Peyer's patch (tissue), 4 donors: ENCODE measurements around the gene IGFBP6. TPM values are rescaled to one million over a fixed set of nuclear protein-coding genes. Genes with fewer than 3 reads are reported as not detected.

ENCODE experiments used
- DNase-seq, 3 donors: peaks; one replicate each; pipeline ENCODE4 v3.0.0-alpha.2; 2017 to 2019
- H3K27ac ChIP-seq, 4 donors: fragments of 200-600 bp; sonication (generic); one replicate each; pipeline ENCODE4 v1.5.1; 2016 to 2019
- H3K27me3 ChIP-seq, 2 donors: fragments of 200-600 bp; sonication (generic); one replicate each; pipeline ENCODE4 v1.5.1; 2019
- H3K36me3 ChIP-seq, 3 donors: fragments of 200-600 bp; sonication (generic); one replicate each; pipeline ENCODE4 v1.5.1; 2016 to 2019
- H3K4me1 ChIP-seq, 4 donors: fragments of 200-600 bp; sonication (generic); one replicate each; pipeline ENCODE4 v1.5.1; 2016 to 2019
- H3K4me3 ChIP-seq, 4 donors: fragments of 200-600 bp; sonication (generic); 1 replicate in 3 of 4; 2 replicates in 1 of 4; pipeline ENCODE4 v1.5.1; 2016 to 2019; ENCODE audit warnings: mild to moderate bottlenecking in 1 of 4
- H3K9me3 ChIP-seq, 4 donors: fragments of 200-600 bp; sonication (generic); one replicate each; pipeline ENCODE4 v1.5.1; 2016 to 2019; ENCODE audit warnings: mild to moderate bottlenecking in 1 of 4
- POLR2A ChIP-seq, 2 donors: fragments of 450-650 bp; IDR thresholded peaks; one replicate each; pipeline ENCODE4 v1.5.1; 2017; ENCODE audit warnings: antibody characterized with exemption in 2 of 2, mild to moderate bottlenecking in 2 of 2, moderate library complexity in 2 of 2
- total RNA-seq, 4 donors: library from RNA; depleted of rRNA; stranded (reverse); fragments of >200 nt; gene quantifications; one replicate each; pipeline ENCODE4 v1.1.0, GENCODE V29; 2016
- TF ChIP-seq, protein P1 (sequence below), 6 experiments: fragments of 450-650 bp in 4 of 6; fragments of 200-600 bp in 2 of 6; sonication (generic) in 1 of 6; IDR thresholded peaks; one replicate each; pipeline ENCODE4 v1.5.1; 2017 to 2019; ENCODE audit warnings: antibody characterized with exemption in 6 of 6, mild to moderate bottlenecking in 3 of 6, moderate library complexity in 1 of 6

The IGFBP6 gene
- total RNA-seq, 4 donors from 2014 or later = 68.5 to 191 (median 128) TPM

DNA sequence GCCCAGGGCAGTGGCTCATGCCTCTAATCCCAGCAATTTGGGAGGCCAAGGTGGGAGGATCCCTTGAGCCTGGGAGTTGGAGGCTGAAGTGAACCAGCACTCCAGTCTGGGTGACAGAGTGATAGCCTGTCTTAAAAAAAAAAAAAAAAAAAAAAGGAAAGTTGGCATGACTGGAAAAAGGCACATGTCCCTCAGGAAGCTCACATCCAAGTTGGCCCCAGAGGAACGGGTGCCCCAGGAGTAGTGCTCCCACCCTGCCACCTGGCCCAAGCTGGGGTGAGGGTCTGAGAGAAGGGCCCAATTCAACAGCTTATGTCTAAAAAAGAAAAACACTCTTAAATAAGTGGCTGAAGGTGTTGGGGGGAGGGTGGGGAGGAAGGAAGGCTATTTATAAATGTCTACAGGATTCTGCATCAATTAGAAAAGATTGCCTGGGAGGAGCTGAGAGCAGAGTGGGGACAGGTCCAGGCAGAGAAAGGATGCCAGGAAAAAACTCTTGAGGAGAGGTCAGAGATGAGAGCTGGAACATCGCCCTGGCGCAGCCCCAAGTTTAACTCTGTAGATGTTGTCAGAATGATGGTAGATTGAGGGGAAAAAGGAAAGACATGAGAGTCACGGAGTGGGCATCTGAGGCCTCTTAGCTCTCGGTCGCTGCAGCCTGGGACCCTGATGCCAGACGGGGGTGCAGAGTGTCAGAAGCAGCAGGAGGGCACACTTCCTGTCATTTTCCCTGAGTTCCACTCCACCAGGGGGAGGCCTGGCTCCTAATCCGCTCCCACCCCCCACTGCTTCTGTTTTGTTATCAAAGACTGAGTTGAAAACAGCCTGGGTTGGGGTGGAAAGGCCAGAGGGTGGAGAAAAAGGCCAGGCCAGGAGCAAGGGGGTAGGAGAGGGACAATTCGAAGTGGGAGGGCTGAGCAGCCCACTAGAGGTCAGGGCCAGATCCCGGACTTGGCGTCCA is 25.6 kb upstream of the IGFBP6 start:
- Histone ChIP-seq H3K27me3 (no peaks in the 10 kb centered on the region), H3K9me3 (no peaks in the 10 kb centered on the region), H3K27ac (peak overlapping the region; percentile 60 to 79 (median 66)), H3K4me1 (peaks cover 0 to 43% (median 7%) of the 10 kb centered on the region in 4 donors), H3K36me3 (peaks cover 0 to 53% (median 0%) of the 10 kb centered on the region in 3 donors), H3K4me3 (no peak overlapping the region)
- DNase-seq = peak in 2 of 3 donors; percentile 52 to 74
- no peak for TF ChIP-seq POLR2A (IDR thresholded peaks at IDR 0.05)
- TF ChIP-seq, protein P1, sequence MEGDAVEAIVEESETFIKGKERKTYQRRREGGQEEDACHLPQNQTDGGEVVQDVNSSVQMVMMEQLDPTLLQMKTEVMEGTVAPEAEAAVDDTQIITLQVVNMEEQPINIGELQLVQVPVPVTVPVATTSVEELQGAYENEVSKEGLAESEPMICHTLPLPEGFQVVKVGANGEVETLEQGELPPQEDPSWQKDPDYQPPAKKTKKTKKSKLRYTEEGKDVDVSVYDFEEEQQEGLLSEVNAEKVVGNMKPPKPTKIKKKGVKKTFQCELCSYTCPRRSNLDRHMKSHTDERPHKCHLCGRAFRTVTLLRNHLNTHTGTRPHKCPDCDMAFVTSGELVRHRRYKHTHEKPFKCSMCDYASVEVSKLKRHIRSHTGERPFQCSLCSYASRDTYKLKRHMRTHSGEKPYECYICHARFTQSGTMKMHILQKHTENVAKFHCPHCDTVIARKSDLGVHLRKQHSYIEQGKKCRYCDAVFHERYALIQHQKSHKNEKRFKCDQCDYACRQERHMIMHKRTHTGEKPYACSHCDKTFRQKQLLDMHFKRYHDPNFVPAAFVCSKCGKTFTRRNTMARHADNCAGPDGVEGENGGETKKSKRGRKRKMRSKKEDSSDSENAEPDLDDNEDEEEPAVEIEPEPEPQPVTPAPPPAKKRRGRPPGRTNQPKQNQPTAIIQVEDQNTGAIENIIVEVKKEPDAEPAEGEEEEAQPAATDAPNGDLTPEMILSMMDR (IDR thresholded peaks at IDR 0.05) = no peak

DNA sequence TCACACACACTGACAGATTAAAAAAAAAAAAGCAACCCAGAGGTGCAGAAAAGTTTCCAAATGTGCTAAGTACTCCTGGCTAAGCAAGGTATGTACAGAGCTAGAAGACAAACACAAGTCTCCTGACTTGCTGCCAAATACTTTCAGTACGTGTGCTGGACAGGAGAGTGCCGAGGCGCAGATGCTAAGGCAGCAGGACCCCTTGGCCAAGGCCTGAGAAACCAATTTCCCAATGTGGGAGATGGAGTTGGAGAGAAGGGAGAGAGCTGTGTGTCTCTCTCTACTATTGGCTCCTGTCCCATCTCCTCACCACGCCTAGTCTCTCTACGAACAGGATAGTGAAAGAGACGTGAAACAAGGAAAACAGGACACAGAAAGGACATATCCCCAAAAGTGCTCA is 23.6 kb upstream of the IGFBP6 start:
- peak in 2 of 3 donors; percentile 9 to 42 for DNase-seq
- Histone ChIP-seq H3K4me1 (peaks cover 0 to 51% (median 7%) of the 10 kb centered on the region in 4 donors), H3K27ac (peak overlapping the region in 2 of 4 donors; percentile 45 to 52), H3K9me3 (no peaks in the 10 kb centered on the region), H3K36me3 (peaks cover 0 to 45% (median 0%) of the 10 kb centered on the region in 3 donors), H3K27me3 (no peaks in the 10 kb centered on the region), H3K4me3 (no peak overlapping the region)
- TF ChIP-seq POLR2A (IDR thresholded peaks at IDR 0.05) = no peak

DNA sequence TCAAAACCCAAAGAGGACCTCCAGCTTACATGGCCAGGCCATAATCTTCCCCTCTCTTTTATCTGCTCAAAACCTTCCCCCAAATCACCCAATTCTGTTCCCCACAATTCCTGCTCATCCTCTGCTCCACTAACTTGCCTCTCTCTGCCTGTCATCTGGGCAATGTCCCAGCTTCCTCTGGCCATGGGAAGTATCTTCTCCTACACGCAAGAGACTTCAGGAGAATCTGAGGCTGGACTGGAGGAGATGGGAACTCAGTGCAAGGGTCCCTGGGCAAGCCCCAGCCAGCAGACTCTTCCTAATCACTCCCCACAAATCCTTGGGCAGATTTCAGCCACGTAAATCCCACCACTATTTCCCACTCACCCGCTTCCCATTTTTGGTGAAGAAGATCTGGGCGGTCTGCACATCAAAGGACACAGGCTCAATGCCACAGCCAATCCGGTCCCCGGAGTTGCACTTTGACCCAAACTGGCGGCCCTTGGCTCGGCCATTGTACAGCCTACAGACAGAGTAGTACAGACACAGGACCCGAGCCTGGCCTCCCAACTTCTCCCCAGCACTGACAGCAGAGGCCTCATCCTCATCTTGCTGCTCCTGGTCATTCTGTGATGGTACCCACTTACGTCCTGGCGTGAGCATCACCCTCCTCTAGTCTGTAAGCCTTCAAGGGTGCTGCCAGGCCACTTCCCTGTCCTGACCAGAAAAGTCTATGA is 23.0 kb upstream of the IGFBP6 start:
- peaks cover 0 to 45% (median 7%) of the 10 kb centered on the region in 4 donors for H3K4me1 ChIP-seq

DNA sequence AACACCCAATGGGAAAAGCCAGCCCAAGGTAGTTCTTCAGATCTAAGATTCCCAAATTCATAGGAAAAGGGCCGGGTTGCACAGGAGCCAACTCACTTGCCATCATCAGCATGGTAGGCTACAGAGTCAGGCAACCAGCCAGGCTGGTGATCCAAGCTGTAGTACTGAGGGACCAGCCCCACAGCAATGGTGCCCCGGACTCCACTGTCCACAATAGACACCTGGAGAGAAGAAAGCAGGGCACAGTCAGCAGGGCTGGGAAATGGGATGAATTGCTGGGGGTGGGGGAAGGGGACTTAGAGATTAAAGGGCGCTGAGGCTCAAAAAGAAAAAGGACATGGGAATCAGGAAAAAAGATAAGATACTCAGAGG is 22.5 kb upstream of the IGFBP6 start:
- TF ChIP-seq, protein P1 (IDR thresholded peaks at IDR 0.05) = no peak
- no peak for TF ChIP-seq POLR2A (IDR thresholded peaks at IDR 0.05)
- H3K9me3 ChIP-seq = no peaks in the 10 kb centered on the region
- no peaks in the 10 kb centered on the region for H3K27me3 ChIP-seq
- DNase-seq = peak in 1 of 3 donors; percentile 15
- H3K4me3 ChIP-seq = no peak overlapping the region
- H3K27ac ChIP-seq = peak overlapping the region in 1 of 4 donors; percentile 45
- peaks cover 0 to 39% (median 0%) of the 10 kb centered on the region in 3 donors for H3K36me3 ChIP-seq
- peaks cover 0 to 47% (median 7%) of the 10 kb centered on the region in 4 donors for H3K4me1 ChIP-seq

More for the DNA sequence above, 23.0 kb upstream of the IGFBP6 start:
- no peaks in the 10 kb centered on the region for H3K9me3 ChIP-seq
- peaks cover 0 to 40% (median 0%) of the 10 kb centered on the region in 3 donors for H3K36me3 ChIP-seq
- peak in 2 of 3 donors; percentile 34 to 36 for DNase-seq
- H3K27ac ChIP-seq = peak overlapping the region in 2 of 4 donors; percentile 45 to 52
- H3K4me3 ChIP-seq = no peak overlapping the region
- TF ChIP-seq, protein P1 (IDR thresholded peaks at IDR 0.05) = no peak
- TF ChIP-seq POLR2A (IDR thresholded peaks at IDR 0.05) = no peak
- no peaks in the 10 kb centered on the region for H3K27me3 ChIP-seq

DNA sequence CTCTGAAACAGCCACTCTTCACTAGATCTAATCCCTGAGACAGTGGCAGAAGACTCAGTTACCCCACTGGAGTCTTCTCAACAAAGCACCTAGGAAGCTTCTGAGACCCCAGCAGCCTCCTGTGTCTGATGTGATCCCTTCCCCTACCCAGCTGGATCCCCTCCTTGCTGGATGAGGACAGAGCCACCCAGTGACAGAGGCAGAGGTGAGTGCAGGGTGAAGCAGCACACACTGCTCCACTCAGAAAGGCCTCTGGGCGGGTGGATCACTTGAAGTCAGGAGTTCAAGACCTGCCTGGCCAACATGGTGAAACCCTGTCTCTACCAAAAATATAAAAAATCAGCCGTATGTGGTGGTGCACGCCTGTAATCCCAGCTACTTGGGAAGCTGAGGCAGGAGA is 21.0 kb upstream of the IGFBP6 start:
- TF ChIP-seq POLR2A (IDR thresholded peaks at IDR 0.05) = no peak
- TF ChIP-seq, protein P1 (IDR thresholded peaks at IDR 0.05) = no peak
- H3K27me3 ChIP-seq = no peaks in the 10 kb centered on the region
- peak in 1 of 3 donors; percentile 8 for DNase-seq
- H3K4me1 ChIP-seq = peaks cover 0 to 43% (median 7%) of the 10 kb centered on the region in 4 donors
- no peak overlapping the region for H3K4me3 ChIP-seq
- no peaks in the 10 kb centered on the region for H3K9me3 ChIP-seq
- H3K27ac ChIP-seq = no peak overlapping the region
- H3K36me3 ChIP-seq = peaks cover 0 to 30% (median 0%) of the 10 kb centered on the region in 3 donors
